Mesendoderm (in vitro differentiated cells): ENCODE data around the gene PSAPL1.

Experiments
- DNase-seq: peaks from one replicate; pipeline ENCODE4 v3.0.0; 2013
- H2AK5ac ChIP-seq: 2 replicates; pipeline ENCODE4 v1.6.1; 2013; ENCODE audit warnings: low read length, inconsistent platforms
- H2BK120ac ChIP-seq: 2 replicates; pipeline ENCODE4 v1.6.1; 2013; ENCODE audit warnings: low read depth, mild to moderate bottlenecking, low read length, moderate library complexity, mixed read lengths
- H2BK15ac ChIP-seq: replicated peaks from 2 replicates; pipeline ENCODE4 v1.6.1; 2013; ENCODE audit warnings: low read depth, mild to moderate bottlenecking, moderate library complexity
- H2BK5ac ChIP-seq: 2 replicates; pipeline ENCODE4 v1.6.1; 2013; ENCODE audit warnings: low read length, inconsistent platforms
- H3K18ac ChIP-seq: 2 replicates; pipeline ENCODE4 v1.6.1; 2013; ENCODE audit warnings: mild to moderate bottlenecking, low read length, mixed read lengths
- H3K23ac ChIP-seq: one replicate; pipeline ENCODE4 v1.6.1; 2013; ENCODE audit warnings: low read length
- H3K27ac ChIP-seq: 2 replicates; pipeline ENCODE4 v1.5.1; 2013; ENCODE audit warnings: low read depth, mild to moderate bottlenecking, inconsistent platforms, low read length, moderate library complexity
- H3K27me3 ChIP-seq: 2 replicates; pipeline ENCODE4 v1.6.1; 2013; ENCODE audit warnings: low read length, control low read depth, mild to moderate bottlenecking, inconsistent platforms; ENCODE audit not compliant: insufficient read depth, poor library complexity
- H3K36me3 ChIP-seq: 2 replicates; pipeline ENCODE4 v1.6.1; 2013; ENCODE audit warnings: low read length, inconsistent platforms; ENCODE audit not compliant: control insufficient read depth, insufficient read depth
- H3K4ac ChIP-seq: one replicate; pipeline ENCODE4 v1.6.1; 2013; ENCODE audit warnings: low read depth, mild to moderate bottlenecking, low read length, moderate library complexity
- H3K4me1 ChIP-seq: 2 replicates; pipeline ENCODE4 v1.6.1; 2013; ENCODE audit warnings: low read depth, low read length, inconsistent platforms; ENCODE audit not compliant: control insufficient read depth
- H3K4me2 ChIP-seq: 2 replicates; pipeline ENCODE4 v1.6.1; 2013; ENCODE audit warnings: low read length
- H3K4me3 ChIP-seq: 2 replicates; pipeline ENCODE4 v1.5.1; 2013; ENCODE audit warnings: mild to moderate bottlenecking, low read length
- H3K56ac ChIP-seq: one replicate; pipeline ENCODE4 v1.6.1; 2013; ENCODE audit warnings: low read length
- H3K79me1 ChIP-seq: 2 replicates; pipeline ENCODE4 v1.6.1; 2013; ENCODE audit warnings: low read length, inconsistent platforms
- H3K79me2 ChIP-seq: 2 replicates; pipeline ENCODE4 v1.6.1; 2013; ENCODE audit warnings: mild to moderate bottlenecking, low read length; ENCODE audit not compliant: control insufficient read depth, insufficient read depth
- H3K9ac ChIP-seq: 2 replicates; pipeline ENCODE4 v1.6.1; 2013; ENCODE audit warnings: low read length, inconsistent platforms
- H4K5ac ChIP-seq: one replicate; pipeline ENCODE4 v1.6.1; 2013; ENCODE audit warnings: low read length
- H4K8ac ChIP-seq: one replicate; pipeline ENCODE4 v1.6.1; 2013; ENCODE audit warnings: low read depth, mild to moderate bottlenecking, control low read depth, low read length, moderate library complexity
- WGBS: extraction: QIAGEN DNeasy Blood & Tissue Kit; methylation state at CpG from one replicate; pipeline ENCODE4 v1.1.7; 2013; ENCODE audit warnings: low lambda C conversion rate, missing lambda C conversion rate; ENCODE audit not compliant: insufficient coverage; ENCODE audit errors: extremely low coverage; 5-methylcytosine and 5-hydroxymethylcytosine counted together

The PSAPL1 gene

DNA sequence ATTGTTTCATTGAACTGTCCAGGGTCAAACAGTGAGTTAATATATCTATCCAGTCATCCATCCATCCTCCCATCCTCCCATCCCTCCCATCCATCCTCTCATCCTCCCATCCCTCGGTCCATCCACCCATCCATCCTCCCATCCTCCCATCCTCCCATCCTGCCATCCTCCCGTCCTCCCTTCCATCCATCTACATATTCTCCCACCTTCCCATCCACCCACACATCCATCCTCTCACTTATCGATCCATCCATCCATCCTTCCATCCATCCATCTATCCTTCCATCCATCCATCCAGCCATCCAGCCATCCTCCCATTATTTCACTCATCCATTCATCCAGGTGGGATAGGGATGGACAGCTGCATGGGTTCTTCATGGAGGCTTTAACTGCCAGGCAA lies 35.4 kb upstream of the PSAPL1 start:
- H3K79me2 ChIP-seq: no peaks in the 10 kb centered on the region
- H3K9ac ChIP-seq: no peak overlapping the region
- H3K23ac ChIP-seq: no peak overlapping the region
- H3K79me1 ChIP-seq: no peaks in the 10 kb centered on the region
- H3K4me2 ChIP-seq: no peak overlapping the region
- WGBS: 100% methylated on average over 3 of the region's 3 CpGs
- no peak overlapping the region for H2BK15ac ChIP-seq
- H4K5ac ChIP-seq: no peak overlapping the region
- H3K27ac ChIP-seq: no peak overlapping the region
- no peak overlapping the region for H2BK120ac ChIP-seq
- H3K56ac ChIP-seq: no peak overlapping the region
- no peak overlapping the region for H3K18ac ChIP-seq
- no peaks in the 10 kb centered on the region for H3K36me3 ChIP-seq
- H3K4me1 ChIP-seq: no peaks in the 10 kb centered on the region
- no peak overlapping the region for H2AK5ac ChIP-seq
- no peak overlapping the region for H3K4me3 ChIP-seq
- H2BK5ac ChIP-seq: no peak overlapping the region
- DNase-seq: no peak
- no peak overlapping the region for H4K8ac ChIP-seq
- no peaks in the 10 kb centered on the region for H3K27me3 ChIP-seq
- H3K4ac ChIP-seq: no peak overlapping the region

GRCh38 chr4:7469023-7469422 lies 34.3 kb upstream of the PSAPL1 start:
- no peaks in the 10 kb centered on the region for H3K4me1 ChIP-seq
- no CpG with 5 or more reads among the region's 4 CpGs for WGBS

DNA sequence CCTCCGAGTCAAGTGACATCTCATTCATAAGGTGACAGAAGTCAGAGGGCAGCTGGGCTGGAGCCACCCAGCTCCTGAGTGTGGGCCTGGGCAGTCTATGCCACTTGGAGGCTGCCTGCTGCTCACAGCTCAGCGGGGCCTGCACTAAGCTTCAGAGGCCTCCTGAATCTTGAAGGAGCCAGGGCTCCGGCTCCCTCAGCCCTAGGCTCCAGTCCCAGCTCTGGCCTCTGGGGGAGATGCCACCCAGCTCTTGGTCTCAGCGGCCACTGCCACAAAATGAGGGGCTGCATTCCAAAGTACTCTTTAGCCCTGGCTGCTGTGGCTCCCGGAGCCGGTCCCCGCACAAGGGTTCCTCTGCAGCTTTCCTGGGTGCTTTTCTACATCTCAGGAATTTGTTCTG lies 32.7 kb upstream of the PSAPL1 start:
- Histone ChIP-seq H2AK5ac (no peak overlapping the region), H3K79me1 (no peaks in the 10 kb centered on the region), H3K4me3 (no peak overlapping the region), H4K5ac (no peak overlapping the region), H3K4me2 (no peak overlapping the region), H3K18ac (no peak overlapping the region), H3K4ac (no peak overlapping the region), H3K56ac (no peak overlapping the region), H3K4me1 (no peaks in the 10 kb centered on the region), H2BK5ac (no peak overlapping the region), H3K23ac (no peak overlapping the region), H4K8ac (no peak overlapping the region), H2BK15ac (no peak overlapping the region), H3K36me3 (no peaks in the 10 kb centered on the region), H3K79me2 (no peaks in the 10 kb centered on the region), H3K9ac (no peak overlapping the region), H3K27ac (no peak overlapping the region), H2BK120ac (no peak overlapping the region), H3K27me3 (no peaks in the 10 kb centered on the region)
- DNase-seq: no peak
- WGBS: no CpG with 5 or more reads among the region's 7 CpGs

More at GRCh38 chr4:7469023-7469422, 34.3 kb upstream of the PSAPL1 start:
- H4K8ac ChIP-seq: no peak overlapping the region
- no peak overlapping the region for H4K5ac ChIP-seq
- DNase-seq: no peak
- no peak overlapping the region for H3K4me2 ChIP-seq
- no peaks in the 10 kb centered on the region for H3K79me2 ChIP-seq
- H3K4ac ChIP-seq: no peak overlapping the region
- no peak overlapping the region for H3K56ac ChIP-seq
- H3K36me3 ChIP-seq: no peaks in the 10 kb centered on the region
- H2BK15ac ChIP-seq: no peak overlapping the region
- no peak overlapping the region for H3K9ac ChIP-seq
- no peak overlapping the region for H2BK5ac ChIP-seq
- H3K27ac ChIP-seq: no peak overlapping the region
- no peak overlapping the region for H2BK120ac ChIP-seq
- H2AK5ac ChIP-seq: no peak overlapping the region
- no peak overlapping the region for H3K4me3 ChIP-seq
- H3K27me3 ChIP-seq: no peaks in the 10 kb centered on the region
- H3K18ac ChIP-seq: no peak overlapping the region
- no peaks in the 10 kb centered on the region for H3K79me1 ChIP-seq
- no peak overlapping the region for H3K23ac ChIP-seq

- no peak overlapping the region for H3K4me2 ChIP-seq
- H2BK15ac ChIP-seq: no peak overlapping the region
- no peak overlapping the region for H3K4me3 ChIP-seq
Observed at GRCh38 chr4:7466904-7467303, 32.2 kb upstream of the PSAPL1 start.

DNA sequence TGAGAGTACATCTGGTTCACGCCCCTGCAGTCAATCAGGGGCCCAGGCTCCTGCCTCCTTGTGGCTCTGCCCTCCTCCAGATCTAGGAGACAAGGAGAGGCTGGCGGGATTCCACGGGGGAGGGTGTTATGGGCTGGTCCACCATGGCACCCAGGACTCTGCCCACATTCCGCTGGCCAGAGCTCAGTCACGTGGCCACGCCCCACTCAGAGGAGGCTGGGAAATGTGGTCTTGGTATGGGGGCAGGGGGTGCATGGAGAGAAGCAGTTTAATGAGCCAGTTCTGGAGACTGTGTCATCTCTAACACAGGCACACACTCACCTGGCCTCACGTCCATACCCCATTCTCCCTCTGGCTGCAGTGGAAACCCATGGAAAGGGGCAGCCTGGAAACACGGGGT lies 31.5 kb upstream of the PSAPL1 start:
- Histone ChIP-seq H3K4me1 (no peaks in the 10 kb centered on the region), H4K5ac (no peak overlapping the region), H3K27ac (no peak overlapping the region), H2BK15ac (no peak overlapping the region), H3K4me2 (no peak overlapping the region), H3K9ac (no peak overlapping the region), H3K18ac (no peak overlapping the region), H4K8ac (no peak overlapping the region), H3K4ac (no peak overlapping the region), H2BK5ac (no peak overlapping the region), H3K79me2 (no peaks in the 10 kb centered on the region), H3K4me3 (no peak overlapping the region), H3K23ac (no peak overlapping the region), H3K79me1 (no peaks in the 10 kb centered on the region), H2AK5ac (no peak overlapping the region), H3K36me3 (no peaks in the 10 kb centered on the region), H3K27me3 (no peaks in the 10 kb centered on the region), H3K56ac (no peak overlapping the region), H2BK120ac (no peak overlapping the region)
- no peak for DNase-seq
- no CpG with 5 or more reads among the region's 8 CpGs for WGBS

More at GRCh38 chr4:7466904-7467303, 32.2 kb upstream of the PSAPL1 start:
- H2AK5ac ChIP-seq: no peak overlapping the region
- no peak overlapping the region for H3K27ac ChIP-seq
- no peaks in the 10 kb centered on the region for H3K27me3 ChIP-seq
- no peak overlapping the region for H3K9ac ChIP-seq
- no CpG with 5 or more reads among the region's 7 CpGs for WGBS
- H3K79me1 ChIP-seq: no peaks in the 10 kb centered on the region
- H2BK120ac ChIP-seq: no peak overlapping the region
- no peak overlapping the region for H2BK5ac ChIP-seq
- no peak overlapping the region for H3K23ac ChIP-seq
- H4K8ac ChIP-seq: no peak overlapping the region
- H4K5ac ChIP-seq: no peak overlapping the region
- no peaks in the 10 kb centered on the region for H3K4me1 ChIP-seq
- H3K79me2 ChIP-seq: no peaks in the 10 kb centered on the region
- no peak overlapping the region for H3K4ac ChIP-seq
- DNase-seq: no peak
- no peak overlapping the region for H3K18ac ChIP-seq
- no peak overlapping the region for H3K56ac ChIP-seq
- no peaks in the 10 kb centered on the region for H3K36me3 ChIP-seq

- H2BK15ac ChIP-seq: no peak overlapping the region
- no peak overlapping the region for H3K9ac ChIP-seq
- no peak overlapping the region for H3K4me3 ChIP-seq
- H2BK120ac ChIP-seq: no peak overlapping the region
- no peaks in the 10 kb centered on the region for H3K79me2 ChIP-seq
- H3K27me3 ChIP-seq: no peaks in the 10 kb centered on the region
- no CpG with 5 or more reads among the region's 9 CpGs for WGBS
- no peaks in the 10 kb centered on the region for H3K79me1 ChIP-seq
- no peak overlapping the region for H4K5ac ChIP-seq
- no peak overlapping the region for H3K4me2 ChIP-seq
- no peak overlapping the region for H3K27ac ChIP-seq
- H3K23ac ChIP-seq: no peak overlapping the region
- no peaks in the 10 kb centered on the region for H3K4me1 ChIP-seq
- H3K18ac ChIP-seq: no peak overlapping the region
- DNase-seq: no peak
- H3K36me3 ChIP-seq: no peaks in the 10 kb centered on the region
- H4K8ac ChIP-seq: no peak overlapping the region
- no peak overlapping the region for H2AK5ac ChIP-seq
- H3K56ac ChIP-seq: no peak overlapping the region
- H3K4ac ChIP-seq: no peak overlapping the region
- H2BK5ac ChIP-seq: no peak overlapping the region
Observed at GRCh38 chr4:7465017-7465416, 30.3 kb upstream of the PSAPL1 start.
